Effector memory CD4-positive, alpha-beta T cell (primary cell): ENCODE results near the gene SLC25A18.

ENCODE experiments used
- DNase-seq, 3 donors: peaks; one replicate each; pipeline ENCODE4 v3.0.0-alpha.2; 2020
- H3K27ac ChIP-seq: 2 replicates; pipeline ENCODE4 v1.7.0; 2013; ENCODE audit warnings: mild to moderate bottlenecking, low read length, moderate library complexity; ENCODE audit not compliant: insufficient read depth, poor library complexity, severe bottlenecking
- H3K27me3 ChIP-seq: replicated peaks from 2 replicates; pipeline ENCODE4 v1.7.0; 2013; ENCODE audit warnings: mild to moderate bottlenecking, low read length; ENCODE audit not compliant: insufficient read depth, control insufficient read depth, poor library complexity, severe bottlenecking
- H3K36me3 ChIP-seq: 2 replicates; pipeline ENCODE4 v1.7.0; 2013; ENCODE audit warnings: mild to moderate bottlenecking, low read length, moderate library complexity; ENCODE audit not compliant: control insufficient read depth, insufficient read depth
- H3K4me1 ChIP-seq: 2 replicates; pipeline ENCODE4 v1.7.0; 2013; ENCODE audit warnings: low read length, mild to moderate bottlenecking; ENCODE audit not compliant: control insufficient read depth, insufficient read depth, poor library complexity, severe bottlenecking
- H3K4me3 ChIP-seq: 2 replicates; pipeline ENCODE4 v1.7.0; 2013; ENCODE audit warnings: low read length, low read depth, mild to moderate bottlenecking; ENCODE audit not compliant: insufficient read depth, poor library complexity, severe bottlenecking
- H3K9me3 ChIP-seq: 2 replicates; pipeline ENCODE4 v1.7.0; 2013; ENCODE audit warnings: mild to moderate bottlenecking, low read length, moderate library complexity; ENCODE audit not compliant: control insufficient read depth

Gene SLC25A18

DNA sequence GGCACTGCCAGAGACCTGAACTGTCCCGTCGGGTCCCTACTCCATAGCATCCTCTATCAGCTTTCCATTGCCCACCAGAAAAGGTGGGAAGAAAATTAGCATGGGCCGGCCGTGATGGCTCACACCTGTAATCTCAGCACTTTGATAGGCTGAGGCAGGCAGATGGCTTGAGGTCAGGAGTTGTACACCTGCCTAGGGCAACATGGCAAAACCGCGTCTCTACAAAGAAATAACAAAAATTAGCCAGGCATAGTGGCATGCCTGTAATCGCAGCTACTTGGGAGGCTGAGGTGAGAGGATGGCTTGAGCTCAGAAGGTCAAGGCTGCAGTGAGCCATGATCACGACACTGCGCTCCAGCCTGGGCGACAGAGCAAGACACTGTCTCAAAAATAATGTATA, 3.5 kb downstream of the SLC25A18 start:
- Histone ChIP-seq H3K4me1 (no peaks in the 10 kb centered on the region), H3K9me3 (no peaks in the 10 kb centered on the region), H3K27me3 (no peaks in the 10 kb centered on the region), H3K27ac (no peak overlapping the region), H3K36me3 (no peaks in the 10 kb centered on the region), H3K4me3 (no peak overlapping the region)
- no peak for DNase-seq

GRCh38 chr22:17569971-17570511, 6.7 kb downstream of the SLC25A18 start:
- no peaks in the 10 kb centered on the region for H3K9me3 ChIP-seq
- no peaks in the 10 kb centered on the region for H3K36me3 ChIP-seq
- no peak overlapping the region for H3K27ac ChIP-seq
- no peak overlapping the region for H3K4me3 ChIP-seq
- H3K27me3 ChIP-seq: no peaks in the 10 kb centered on the region
- no peak for DNase-seq
- no peaks in the 10 kb centered on the region for H3K4me1 ChIP-seq

DNA sequence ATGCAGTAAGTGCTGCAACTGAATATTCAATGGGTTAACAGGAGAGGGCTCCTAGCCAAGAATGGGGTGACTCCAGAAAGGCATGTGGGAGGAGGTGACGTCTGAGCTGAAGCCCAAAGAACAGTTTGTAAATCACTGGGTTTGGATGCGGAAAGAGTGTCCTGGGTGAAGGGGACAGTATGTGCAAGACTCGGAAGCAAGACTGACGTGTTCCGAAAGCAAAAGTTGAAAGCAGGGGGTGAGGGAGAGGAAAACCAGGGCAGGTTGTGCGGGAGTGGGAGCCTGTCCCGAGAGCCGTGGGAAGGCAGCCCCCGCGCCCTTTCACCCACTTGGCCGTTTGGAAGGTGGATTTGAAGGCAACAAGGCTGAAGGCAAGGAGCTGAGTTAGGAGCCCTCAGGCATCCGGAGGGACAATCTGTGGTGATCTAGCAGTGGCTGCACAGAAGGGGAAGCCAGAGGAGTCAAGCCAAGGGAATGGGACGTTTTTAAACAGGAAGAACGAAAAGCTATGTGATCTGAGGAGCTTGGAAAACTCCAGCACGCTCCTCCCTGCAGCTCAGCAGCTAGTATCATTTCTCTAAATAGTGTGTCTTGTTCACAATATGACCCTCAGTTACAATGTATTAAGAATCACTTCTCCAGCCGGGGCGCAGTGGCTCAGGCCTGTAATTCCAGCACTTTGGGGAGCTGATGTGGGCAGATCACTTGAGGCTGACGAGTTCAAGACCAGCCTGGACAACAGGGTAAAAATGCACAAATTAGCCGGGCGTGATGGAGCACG, 7.7 kb downstream of the SLC25A18 start:
- no peaks in the 10 kb centered on the region for H3K9me3 ChIP-seq
- no peaks in the 10 kb centered on the region for H3K4me1 ChIP-seq
- no peaks in the 10 kb centered on the region for H3K27me3 ChIP-seq
- H3K4me3 ChIP-seq: no peak overlapping the region
- DNase-seq: no peak
- no peaks in the 10 kb centered on the region for H3K36me3 ChIP-seq
- no peak overlapping the region for H3K27ac ChIP-seq

DNA sequence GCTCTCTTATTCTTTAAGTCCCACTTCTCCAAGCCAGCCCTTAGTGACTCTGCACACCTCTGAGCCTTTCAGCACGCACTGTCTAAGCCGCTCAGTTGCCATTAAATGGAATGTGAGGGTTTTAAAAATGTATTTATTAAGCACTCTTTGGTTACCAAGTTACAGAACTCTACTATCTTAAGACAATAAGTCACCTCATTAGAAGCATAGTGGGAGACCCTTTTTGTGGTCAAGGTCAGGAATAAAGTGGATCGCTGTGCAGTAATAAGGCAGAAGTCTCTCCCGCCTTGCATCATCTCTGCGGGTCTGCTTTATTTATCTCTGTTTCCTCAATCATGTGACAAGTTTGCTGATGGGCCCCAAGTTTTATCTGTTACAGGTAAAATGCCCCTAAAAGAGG, 11.9 kb downstream of the SLC25A18 start:
- Histone ChIP-seq H3K27me3 (no peaks in the 10 kb centered on the region), H3K27ac (no peak overlapping the region), H3K36me3 (no peaks in the 10 kb centered on the region), H3K4me1 (no peaks in the 10 kb centered on the region), H3K4me3 (no peak overlapping the region), H3K9me3 (no peaks in the 10 kb centered on the region)
- no peak for DNase-seq

GRCh38 chr22:17575681-17576080, 12.4 kb downstream of the SLC25A18 start:
- Histone ChIP-seq H3K9me3 (no peaks in the 10 kb centered on the region), H3K36me3 (no peaks in the 10 kb centered on the region), H3K27me3 (no peaks in the 10 kb centered on the region), H3K27ac (no peak overlapping the region), H3K4me1 (no peaks in the 10 kb centered on the region), H3K4me3 (no peak overlapping the region)
- no peak for DNase-seq

DNA sequence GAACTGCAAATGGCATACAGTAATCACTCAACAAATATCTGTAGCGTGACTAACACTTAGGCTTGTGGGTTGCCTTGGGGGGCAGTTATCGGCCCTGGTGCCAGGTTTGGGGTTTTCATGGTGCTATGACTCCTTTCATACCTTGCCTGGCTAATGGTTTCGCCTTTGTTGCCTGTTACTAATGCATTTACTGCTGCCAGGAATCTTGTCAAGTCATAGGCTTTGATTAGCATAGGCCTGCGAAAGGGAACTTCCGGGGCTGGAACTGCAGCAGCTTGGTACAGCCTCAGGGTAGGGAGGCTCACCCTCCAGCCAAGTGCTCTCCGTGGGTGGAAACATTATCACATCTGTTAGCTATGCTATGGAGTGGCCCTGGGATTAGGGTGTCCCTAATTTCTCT, 13.2 kb downstream of the SLC25A18 start:
- Histone ChIP-seq H3K4me1 (no peaks in the 10 kb centered on the region), H3K9me3 (no peaks in the 10 kb centered on the region), H3K27me3 (no peaks in the 10 kb centered on the region), H3K36me3 (no peaks in the 10 kb centered on the region), H3K27ac (no peak overlapping the region), H3K4me3 (no peak overlapping the region)
- no peak for DNase-seq

GRCh38 chr22:17578136-17578754, 14.9 kb downstream of the SLC25A18 start:
- no peaks in the 10 kb centered on the region for H3K4me1 ChIP-seq
- H3K4me3 ChIP-seq: no peak overlapping the region
- H3K36me3 ChIP-seq: no peaks in the 10 kb centered on the region
- no peak for DNase-seq
- H3K9me3 ChIP-seq: no peaks in the 10 kb centered on the region
- no peaks in the 10 kb centered on the region for H3K27me3 ChIP-seq
- H3K27ac ChIP-seq: no peak overlapping the region

- H3K27me3 ChIP-seq: no peaks in the 10 kb centered on the region
- no peak for DNase-seq
- no peak overlapping the region for H3K4me3 ChIP-seq
- no peak overlapping the region for H3K27ac ChIP-seq
- H3K4me1 ChIP-seq: no peaks in the 10 kb centered on the region
- H3K9me3 ChIP-seq: no peaks in the 10 kb centered on the region
- H3K36me3 ChIP-seq: no peaks in the 10 kb centered on the region
These were observed 16.3 kb downstream of the SLC25A18 start for GRCh38 chr22:17579535-17579981.

DNA sequence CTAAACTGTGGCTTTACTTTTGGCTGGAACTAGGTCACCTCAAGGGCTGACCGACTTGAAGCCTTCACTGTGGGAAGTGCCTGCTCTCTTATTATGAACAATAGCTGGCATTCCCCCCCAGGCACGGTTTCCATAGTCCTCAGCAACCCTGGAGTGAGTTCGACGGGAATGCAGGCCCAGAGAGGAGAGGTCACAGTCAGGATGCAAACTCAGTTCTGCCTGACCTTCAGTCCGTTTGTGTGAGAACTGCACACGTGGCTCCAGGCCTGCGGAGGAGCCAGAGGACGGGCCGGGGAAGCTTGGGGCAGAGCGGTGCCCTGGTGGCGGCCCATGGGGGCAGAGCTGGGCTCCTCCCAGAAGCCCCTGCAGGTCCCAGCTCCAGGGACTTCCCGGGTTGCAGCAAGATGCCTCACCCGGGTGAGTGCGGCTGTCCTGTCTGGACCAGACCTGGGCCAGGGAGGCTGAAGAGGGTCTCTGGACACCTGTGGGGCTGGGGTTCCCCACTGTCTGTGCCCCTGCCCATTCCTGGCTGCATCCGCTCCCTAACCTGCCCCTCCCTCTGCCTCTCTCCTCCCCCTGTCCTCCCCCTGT, 17.2 kb downstream of the SLC25A18 start:
- H3K27ac ChIP-seq: no peak overlapping the region
- no peak overlapping the region for H3K4me3 ChIP-seq
- DNase-seq: no peak
- no peaks in the 10 kb centered on the region for H3K9me3 ChIP-seq
- no peaks in the 10 kb centered on the region for H3K27me3 ChIP-seq
- H3K4me1 ChIP-seq: no peaks in the 10 kb centered on the region
- H3K36me3 ChIP-seq: no peaks in the 10 kb centered on the region

GRCh38 chr22:17581056-17581455, 17.8 kb downstream of the SLC25A18 start:
- no peaks in the 10 kb centered on the region for H3K4me1 ChIP-seq
- no peaks in the 10 kb centered on the region for H3K9me3 ChIP-seq

More at GRCh38 chr22:17581056-17581455, 17.8 kb downstream of the SLC25A18 start:
- no peak overlapping the region for H3K27ac ChIP-seq
- H3K36me3 ChIP-seq: no peaks in the 10 kb centered on the region
- DNase-seq: no peak
- H3K4me3 ChIP-seq: no peak overlapping the region
- H3K27me3 ChIP-seq: no peaks in the 10 kb centered on the region
